ENCODE measurements around the gene SGO2.

Gene SGO2

GRCh38 chr2:200492656-200493055, 33.4 kb upstream of the SGO2 start:
- no peaks in the 10 kb centered on the region for H3K9me3 ChIP-seq (ENCODE audit: control insufficient read depth, insufficient read depth, low read depth, low read length)
- peaks cover 23 to 71% of the 10 kb centered on the region in 2 experiments for H3K36me3 ChIP-seq (ENCODE audit: control insufficient read depth in 2 of 2, insufficient read depth in 1 of 2, low read length in 2 of 2)
- POLR2A ChIA-PET: no interaction called here
- no peaks in the 10 kb centered on the region for H3K4me1 ChIP-seq (ENCODE audit: control insufficient read depth, insufficient read depth, low read length)
- no peak overlapping the region for H3K27ac ChIP-seq (ENCODE audit: extremely low read depth, low read depth, low read length)
- CTCF ChIA-PET: interaction anchor here (0.6 to 2.1 kb wide), 6 partner anchors 8 to 507 kb away, joined by 3 to 8 read pairs (median 5); no protein-coding TSS in a partner anchor
- no peak for TF ChIP-seq ZNF530 (tag by site-specific recombination; IDR thresholded peaks at IDR 0.05; ENCODE audit: low read depth)
- no peak overlapping the region for H3K4me3 ChIP-seq (ENCODE audit: low read depth, low read length)

GRCh38 chr2:200494048-200494447, 32.0 kb upstream of the SGO2 start:
- Histone ChIP-seq H3K36me3 (ENCODE audit: control insufficient read depth in 2 of 2, insufficient read depth in 1 of 2, low read length in 2 of 2) (peaks cover 23 to 78% of the 10 kb centered on the region in 2 experiments), H3K9me3 (ENCODE audit: control insufficient read depth, insufficient read depth, low read depth, low read length) (no peaks in the 10 kb centered on the region), H3K27ac (ENCODE audit: extremely low read depth, low read depth, low read length) (no peak overlapping the region), H3K4me1 (ENCODE audit: control insufficient read depth, insufficient read depth, low read length) (no peaks in the 10 kb centered on the region), H3K4me3 (ENCODE audit: low read depth, low read length) (no peak overlapping the region)
- CTCF ChIA-PET: interaction anchor here (0.6 to 2.1 kb wide), 5 partner anchors 9 to 508 kb away, joined by 3 to 8 read pairs (median 6); no protein-coding TSS in a partner anchor
- TF ChIP-seq ZBTB7A (tag by site-specific recombination; IDR thresholded peaks at IDR 0.05; ENCODE audit: low read depth): no peak
- no peak for TF ChIP-seq ZNF391 (tag by site-specific recombination; IDR thresholded peaks at IDR 0.05; ENCODE audit: borderline replicate concordance, low read depth)
- TF ChIP-seq ZSCAN18 (tag by site-specific recombination; IDR thresholded peaks at IDR 0.05): no peak
- TF ChIP-seq ZNF624 (tag by site-specific recombination; IDR thresholded peaks at IDR 0.05): no peak
- POLR2A ChIA-PET: no interaction called here

DNA sequence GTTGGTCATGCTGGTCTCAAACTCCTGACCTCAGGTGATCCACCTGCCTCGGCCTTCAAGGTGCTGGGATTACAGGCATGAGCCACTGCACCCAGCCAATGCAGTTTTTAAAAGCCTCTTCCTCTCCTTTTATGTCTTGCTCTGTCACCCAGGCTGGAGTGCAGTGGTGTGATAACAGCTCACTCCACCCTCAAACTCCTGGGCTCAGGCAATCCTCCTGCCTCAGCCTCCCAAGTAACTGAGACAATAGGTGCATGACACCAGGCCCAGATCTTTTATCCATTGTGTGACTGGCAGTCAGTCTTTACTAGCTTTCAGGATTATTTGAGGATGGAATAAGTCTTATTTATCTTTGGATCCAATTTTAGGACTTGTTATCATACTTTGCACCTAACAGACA, 29.3 kb upstream of the SGO2 start:
- TF ChIP-seq ZNF837 (tag by site-specific recombination; IDR thresholded peaks at IDR 0.05) (no peak), ZNF114 (tag by site-specific recombination; IDR thresholded peaks at IDR 0.05) (no peak), ZNF645 (tag by site-specific recombination; IDR thresholded peaks at IDR 0.05) (no peak), ZNF202 (tag by site-specific recombination; IDR thresholded peaks at IDR 0.05; ENCODE audit: borderline replicate concordance) (no peak), ZNF830 (tag by site-specific recombination; IDR thresholded peaks at IDR 0.05; ENCODE audit: low read depth) (no peak)
- TF ChIP-seq, protein P1, sequence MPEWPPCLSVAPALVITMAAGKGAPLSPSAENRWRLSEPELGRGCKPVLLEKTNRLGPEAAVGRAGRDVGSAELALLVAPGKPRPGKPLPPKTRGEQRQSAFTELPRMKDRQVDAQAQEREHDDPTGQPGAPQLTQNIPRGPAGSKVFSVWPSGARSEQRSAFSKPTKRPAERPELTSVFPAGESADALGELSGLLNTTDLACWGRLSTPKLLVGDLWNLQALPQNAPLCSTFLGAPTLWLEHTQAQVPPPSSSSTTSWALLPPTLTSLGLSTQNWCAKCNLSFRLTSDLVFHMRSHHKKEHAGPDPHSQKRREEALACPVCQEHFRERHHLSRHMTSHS (tag by site-specific recombination; IDR thresholded peaks at IDR 0.05): no peak
- no peak overlapping the region for H3K4me3 ChIP-seq (ENCODE audit: low read depth, low read length)
- ChIA-PET POLR2A (no interaction called here), CTCF (interaction anchor here (1.1 to 3.2 kb wide), 2 partner anchors 14 to 137 kb away, joined by 3 to 21 read pairs; no protein-coding TSS in a partner anchor)
- no peaks in the 10 kb centered on the region for H3K4me1 ChIP-seq (ENCODE audit: control insufficient read depth, insufficient read depth, low read length)
- no peak overlapping the region for H3K27ac ChIP-seq (ENCODE audit: extremely low read depth, low read depth, low read length)
- peaks cover 23 to 54% of the 10 kb centered on the region in 2 experiments for H3K36me3 ChIP-seq (ENCODE audit: control insufficient read depth in 2 of 2, insufficient read depth in 1 of 2, low read length in 2 of 2)
- H3K9me3 ChIP-seq (ENCODE audit: control insufficient read depth, insufficient read depth, low read depth, low read length): no peaks in the 10 kb centered on the region

- peaks cover 23 to 48% of the 10 kb centered on the region in 2 experiments for H3K36me3 ChIP-seq (ENCODE audit: control insufficient read depth in 2 of 2, insufficient read depth in 1 of 2, low read length in 2 of 2)
- H3K4me1 ChIP-seq (ENCODE audit: control insufficient read depth, insufficient read depth, low read length): no peaks in the 10 kb centered on the region
- no peaks in the 10 kb centered on the region for H3K9me3 ChIP-seq (ENCODE audit: control insufficient read depth, insufficient read depth, low read depth, low read length)
- CTCF ChIA-PET: interaction anchor here (1.2 to 3.2 kb wide), 3 partner anchors 12 to 518 kb away, joined by 3 to 21 read pairs (median 3); no protein-coding TSS in a partner anchor
- H3K4me3 ChIP-seq (ENCODE audit: low read depth, low read length): no peak overlapping the region
- POLR2A ChIA-PET: interaction anchor here (1.2 kb wide), 1 partner anchor 12 kb away, joined by 3 read pairs; no protein-coding TSS in a partner anchor
- H3K27ac ChIP-seq (ENCODE audit: extremely low read depth, low read depth, low read length): no peak overlapping the region
- TF ChIP-seq ZNF2 (tag by site-specific recombination; IDR thresholded peaks at IDR 0.05): no peak
- no peak for TF ChIP-seq ZNF404 (tag by site-specific recombination; IDR thresholded peaks at IDR 0.05)
- TF ChIP-seq ZNF266 (tag by site-specific recombination; IDR thresholded peaks at IDR 0.05; ENCODE audit: low read depth): no peak
- TF ChIP-seq SETDB1 (IDR thresholded peaks at IDR 0.05; ENCODE audit: insufficient read length, low read length): no peak
- no peak for TF ChIP-seq ZNF530 (tag by site-specific recombination; IDR thresholded peaks at IDR 0.05; ENCODE audit: low read depth)
- no peak for TF ChIP-seq ZNF768 (tag by site-specific recombination; IDR thresholded peaks at IDR 0.05)
- no peak for TF ChIP-seq MZF1 (tag by site-specific recombination; IDR thresholded peaks at IDR 0.05; ENCODE audit: borderline replicate concordance)
- TF ChIP-seq ZFP69B (tag by site-specific recombination; IDR thresholded peaks at IDR 0.05): no peak
- no peak for TF ChIP-seq ZBTB48 (tag by site-specific recombination; IDR thresholded peaks at IDR 0.05)
- TF ChIP-seq ZNF19 (tag by site-specific recombination; IDR thresholded peaks at IDR 0.05; ENCODE audit: low read depth): no peak
- no peak for TF ChIP-seq ZNF776 (tag by site-specific recombination; IDR thresholded peaks at IDR 0.05; ENCODE audit: borderline replicate concordance)
- TF ChIP-seq, protein P2, sequence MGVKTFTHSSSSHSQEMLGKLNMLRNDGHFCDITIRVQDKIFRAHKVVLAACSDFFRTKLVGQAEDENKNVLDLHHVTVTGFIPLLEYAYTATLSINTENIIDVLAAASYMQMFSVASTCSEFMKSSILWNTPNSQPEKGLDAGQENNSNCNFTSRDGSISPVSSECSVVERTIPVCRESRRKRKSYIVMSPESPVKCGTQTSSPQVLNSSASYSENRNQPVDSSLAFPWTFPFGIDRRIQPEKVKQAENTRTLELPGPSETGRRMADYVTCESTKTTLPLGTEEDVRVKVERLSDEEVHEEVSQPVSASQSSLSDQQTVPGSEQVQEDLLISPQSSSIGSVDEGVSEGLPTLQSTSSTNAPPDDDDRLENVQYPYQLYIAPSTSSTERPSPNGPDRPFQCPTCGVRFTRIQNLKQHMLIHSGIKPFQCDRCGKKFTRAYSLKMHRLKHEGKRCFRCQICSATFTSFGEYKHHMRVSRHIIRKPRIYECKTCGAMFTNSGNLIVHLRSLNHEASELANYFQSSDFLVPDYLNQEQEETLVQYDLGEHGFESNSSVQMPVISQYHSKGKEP (tag by site-specific recombination; IDR thresholded peaks at IDR 0.05): no peak
Measured at GRCh38 chr2:200498402-200499162, 27.4 kb upstream of the SGO2 start.
